NCI-H2029 treated with DMSO at 0.1 percent for 48 hours (cell line): ENCODE results near the gene ZFAND2B.

Experiments used
- DNase-seq: peaks from one replicate; lab custom pipeline; 2025; lab: John Stamatoyannopoulos, UW

Gene ZFAND2B

GRCh38 chr2:219204425-219205164 is 2.0 kb upstream of the ZFAND2B start:
- DNase-seq: no peak

- no peak for DNase-seq
These were observed 1.4 kb upstream of the ZFAND2B start for GRCh38 chr2:219205165-219205538.

DNA sequence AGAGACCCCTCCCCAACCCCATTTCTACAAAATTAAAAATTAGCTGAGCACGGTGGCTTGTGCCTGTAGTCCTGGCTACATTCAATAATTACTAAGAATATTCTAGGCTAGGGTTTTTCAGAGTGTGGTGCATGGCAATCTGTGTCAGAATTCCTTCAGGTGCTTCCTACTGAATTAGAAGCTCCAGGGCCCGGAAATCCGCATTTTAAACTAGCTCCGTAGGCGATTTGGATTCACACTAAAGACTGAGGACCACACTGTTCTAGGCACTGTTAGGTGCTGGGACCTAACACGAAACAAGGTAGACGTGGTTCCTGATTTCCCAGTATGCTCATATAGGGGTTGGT is 628 bp upstream of the ZFAND2B start:
- no peak for DNase-seq

- no peak for DNase-seq
These were observed 727 bp downstream of the ZFAND2B start for GRCh38 chr2:219207134-219207883.

DNA sequence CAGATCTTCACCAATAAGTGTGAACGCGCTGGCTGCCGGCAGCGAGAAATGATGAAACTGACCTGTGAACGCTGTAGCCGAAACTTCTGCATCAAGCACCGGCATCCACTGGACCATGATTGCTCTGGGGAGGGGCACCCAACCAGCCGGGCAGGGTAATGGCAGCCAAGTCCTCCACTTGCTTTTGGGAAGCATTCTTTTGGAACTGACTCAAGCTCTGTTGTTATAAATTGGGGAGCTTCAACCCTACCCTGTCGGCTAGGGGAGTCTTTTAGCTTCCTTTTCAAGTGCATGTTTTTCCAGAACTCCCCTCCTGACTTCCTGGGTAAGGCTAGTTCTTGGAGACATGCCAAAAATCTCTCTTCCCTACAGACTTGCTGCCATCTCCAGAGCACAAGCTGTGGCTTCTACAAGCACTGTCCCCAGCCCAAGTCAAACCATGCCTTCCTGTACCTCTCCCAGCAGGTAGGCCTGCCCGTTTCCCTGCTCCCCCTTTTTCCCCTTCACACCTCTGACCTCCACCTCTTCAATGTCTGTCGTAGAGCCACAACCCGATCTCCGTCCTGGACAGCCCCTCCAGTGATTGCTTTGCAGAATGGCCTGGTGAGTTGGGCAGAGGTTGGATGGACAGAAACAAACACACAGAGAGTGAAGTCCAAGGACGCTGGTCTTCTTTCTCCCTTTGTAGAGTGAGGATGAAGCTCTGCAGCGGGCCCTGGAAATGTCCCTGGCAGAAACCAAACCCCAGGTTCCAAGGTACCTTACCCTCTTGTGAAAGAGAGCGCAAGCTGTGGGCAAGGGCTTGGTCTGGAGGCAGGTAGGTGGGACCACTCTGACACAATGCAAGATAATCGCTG is 1.5 kb downstream of the ZFAND2B start:
- peak; percentile 7 for DNase-seq

- no peak for DNase-seq
These were observed 2.9 kb downstream of the ZFAND2B start for GRCh38 chr2:219209236-219210195.

DNA sequence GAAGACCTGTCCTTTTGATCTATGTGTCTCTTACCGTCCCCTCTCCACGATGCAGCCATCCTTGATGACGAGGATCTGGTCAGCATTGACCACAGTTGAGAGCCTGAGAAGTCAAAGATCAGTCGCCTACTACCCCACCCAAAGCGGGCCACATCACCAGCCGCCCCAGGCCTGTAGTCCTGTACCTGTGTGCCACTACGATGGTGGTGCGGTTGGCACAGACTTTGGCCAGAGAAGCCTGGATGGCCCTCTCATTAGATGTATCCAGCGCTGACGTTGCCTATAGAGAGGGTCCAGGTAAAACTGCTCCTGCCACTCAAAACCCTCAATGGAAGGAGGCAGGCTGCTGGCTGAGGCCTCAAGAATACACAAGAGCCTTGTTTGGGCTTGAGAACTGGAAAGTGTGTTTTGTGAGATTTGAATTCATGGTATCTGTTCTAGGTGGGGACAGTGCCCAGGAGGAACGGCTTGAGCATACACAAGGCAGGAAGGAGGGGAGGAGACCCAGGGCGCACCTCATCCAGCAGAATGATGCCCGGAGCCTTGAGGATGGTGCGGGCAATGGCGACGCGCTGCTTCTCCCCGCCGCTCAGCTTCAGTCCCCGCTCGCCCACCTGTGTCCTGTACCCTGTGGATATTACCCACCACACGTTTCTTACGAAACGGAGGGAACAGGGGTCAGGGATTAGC is 3.8 kb downstream of the ZFAND2B start:
- DNase-seq: no peak

- no peak for DNase-seq
These were observed 4.3 kb downstream of the ZFAND2B start for GRCh38 chr2:219210886-219211362.

- no peak for DNase-seq
These were observed 6.4 kb downstream of the ZFAND2B start for GRCh38 chr2:219213026-219213415.

DNA sequence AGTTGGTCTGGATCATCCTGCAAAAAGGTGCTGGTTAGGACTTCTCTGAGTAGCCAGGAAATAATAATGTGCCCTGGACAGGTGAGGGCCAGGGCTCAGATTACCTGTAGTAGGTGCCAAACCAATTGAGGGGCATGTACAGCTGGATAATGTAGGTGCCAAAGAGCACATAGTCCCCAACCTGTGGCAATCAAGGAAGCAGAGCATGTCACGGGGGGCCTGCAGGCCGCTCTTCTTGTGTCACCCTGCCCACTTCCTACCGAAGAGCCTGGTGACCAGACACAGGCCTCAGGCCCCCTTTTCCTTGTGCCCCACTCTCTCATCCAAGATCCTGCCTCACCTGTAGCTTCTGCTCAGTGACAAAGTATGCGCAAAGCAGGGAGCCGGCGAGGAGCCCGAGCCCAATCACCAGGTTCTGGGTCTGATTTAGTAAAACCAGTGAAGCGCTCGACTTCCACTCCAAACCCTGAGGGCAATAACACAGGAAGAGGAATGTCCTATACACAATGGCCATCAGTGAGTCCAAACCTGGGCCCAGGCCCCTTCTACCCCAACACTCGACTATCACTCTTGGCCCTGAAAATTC is 7.0 kb downstream of the ZFAND2B start:
- peak; percentile 56 for DNase-seq

DNA sequence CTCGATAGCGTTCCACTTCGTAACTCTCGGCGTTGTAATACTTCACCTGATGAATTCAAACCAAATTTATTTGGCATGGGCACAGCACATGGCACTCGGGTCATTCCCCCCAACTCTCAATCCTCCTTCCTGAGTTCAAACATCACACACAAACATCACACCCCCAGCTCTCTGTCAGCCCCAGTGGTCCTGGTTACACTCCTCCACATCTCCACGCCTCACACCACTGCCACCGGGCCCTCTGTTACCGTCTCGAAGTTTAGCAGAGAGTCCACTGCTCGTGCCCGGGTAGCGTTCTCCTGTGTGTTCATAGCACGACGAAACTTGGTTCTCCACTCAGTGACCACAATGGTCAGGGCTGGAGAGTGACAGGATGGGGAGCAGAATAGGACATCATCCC is 7.6 kb downstream of the ZFAND2B start:
- DNase-seq: no peak

- DNase-seq: no peak
These were observed 8.2 kb downstream of the ZFAND2B start for GRCh38 chr2:219214786-219215185.

DNA sequence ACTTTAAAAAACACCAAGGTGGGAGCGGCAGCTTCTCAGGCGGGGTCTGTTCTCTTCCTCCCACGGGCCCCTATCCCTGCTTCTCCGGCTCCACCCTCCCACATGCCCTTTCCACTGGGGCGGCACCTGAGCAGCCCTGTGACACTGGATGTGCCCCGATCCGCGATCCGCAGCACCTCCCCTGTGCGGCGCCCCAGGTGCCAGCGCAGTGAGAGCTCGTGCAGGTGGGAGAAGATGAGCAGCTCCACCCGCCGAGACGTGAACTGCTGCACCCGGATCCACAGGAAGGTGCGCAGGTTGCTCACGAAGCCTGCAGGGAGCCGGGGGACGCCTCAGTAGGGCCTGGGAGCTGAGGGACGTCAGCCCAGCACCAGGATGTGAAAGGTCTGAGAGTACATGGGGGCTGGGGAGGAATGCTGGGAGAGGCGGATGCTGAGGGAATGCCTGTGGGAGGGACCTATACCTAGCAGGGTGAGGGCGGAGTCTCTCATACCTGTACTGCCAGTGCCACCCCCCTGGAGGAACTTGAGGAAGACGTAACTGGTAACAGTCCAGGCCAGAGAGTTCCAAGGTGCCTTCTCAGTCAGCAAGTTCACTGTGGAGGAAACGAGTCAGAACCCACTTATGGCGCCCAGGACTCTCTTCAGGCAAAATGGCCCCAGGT is 9.4 kb downstream of the ZFAND2B start:
- DNase-seq: no peak

GRCh38 chr2:219216535-219216915 is 9.9 kb downstream of the ZFAND2B start:
- no peak for DNase-seq

DNA sequence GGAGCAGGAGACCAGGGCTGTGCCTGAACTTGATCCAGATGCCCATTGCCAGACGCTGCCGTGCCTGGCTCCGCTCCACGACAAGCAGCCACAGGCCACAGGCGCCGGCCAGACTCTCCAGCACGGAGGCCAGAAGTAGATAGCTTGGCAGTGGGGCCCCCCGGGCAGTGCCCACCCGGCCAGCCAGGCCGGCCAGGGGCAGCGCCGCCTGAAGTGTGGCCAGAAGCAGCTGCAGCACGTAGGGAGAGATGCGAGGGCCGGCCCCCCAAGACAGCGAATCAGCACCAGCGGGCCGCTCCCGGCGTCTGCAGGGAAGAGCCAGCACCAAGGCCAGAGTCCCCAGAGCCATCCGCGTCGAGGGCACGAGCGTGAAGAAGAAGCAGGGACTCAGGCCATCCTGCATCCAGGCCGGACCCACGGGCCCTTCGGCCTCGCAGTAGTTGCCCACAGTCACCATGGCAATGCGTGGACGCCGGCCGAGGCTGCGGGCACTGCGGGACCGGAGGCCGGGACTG is 11.7 kb downstream of the ZFAND2B start:
- peak; percentile 62 for DNase-seq

DNA sequence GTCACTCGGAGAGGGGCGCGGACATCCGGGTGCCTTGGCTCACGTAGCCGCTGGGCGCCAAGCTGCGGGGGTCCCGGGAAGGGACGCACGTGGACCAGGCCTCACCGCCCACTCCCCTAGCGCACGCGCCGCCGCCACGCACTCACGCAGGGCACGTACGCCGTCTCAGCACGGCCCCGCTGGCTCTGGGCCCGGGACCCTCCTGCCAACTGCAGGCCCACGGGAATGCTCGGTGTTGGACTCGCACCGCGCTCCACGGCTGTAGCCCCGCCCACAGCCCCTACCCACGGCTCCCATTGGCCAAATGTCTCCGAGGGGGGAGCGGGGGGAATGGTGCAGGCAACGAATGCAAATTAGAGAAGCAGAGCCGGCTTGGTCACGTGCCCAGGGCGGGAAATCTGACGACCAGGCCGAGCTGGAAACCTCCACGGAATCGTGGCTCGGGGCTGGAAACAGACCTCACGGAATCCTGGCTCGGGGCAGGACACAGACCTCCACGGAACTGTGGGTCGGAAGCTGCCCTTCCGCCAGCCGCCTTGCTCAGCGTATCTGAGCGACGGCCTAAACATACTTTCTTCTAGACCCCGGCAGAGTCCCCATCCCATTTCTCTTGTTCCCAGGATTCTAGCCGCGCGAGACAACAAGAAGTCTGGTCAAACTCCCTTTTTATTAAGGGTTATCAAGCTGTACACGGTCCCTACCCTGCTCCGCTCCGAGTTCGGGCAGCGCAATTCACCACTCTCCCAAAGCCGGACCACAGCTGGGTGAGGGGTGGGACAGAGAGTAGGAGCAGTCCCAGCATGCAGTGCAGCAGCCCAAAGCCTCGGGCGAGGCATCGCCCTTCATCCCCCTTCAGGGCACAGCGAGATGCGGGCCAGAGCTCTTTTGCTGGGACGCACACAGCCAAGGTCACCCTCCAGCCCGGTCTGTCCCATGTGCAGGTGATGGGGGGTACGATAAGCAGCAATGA is 12.4 kb downstream of the ZFAND2B start, which contains the start of gene ABCB6:
ABCB6 (minus strand) TSS at position 227 of the 970 bp plus-strand sequence. CDS start 285 bp downstream, outside the sequence.
- DNase-seq: peak; percentile 62

DNA sequence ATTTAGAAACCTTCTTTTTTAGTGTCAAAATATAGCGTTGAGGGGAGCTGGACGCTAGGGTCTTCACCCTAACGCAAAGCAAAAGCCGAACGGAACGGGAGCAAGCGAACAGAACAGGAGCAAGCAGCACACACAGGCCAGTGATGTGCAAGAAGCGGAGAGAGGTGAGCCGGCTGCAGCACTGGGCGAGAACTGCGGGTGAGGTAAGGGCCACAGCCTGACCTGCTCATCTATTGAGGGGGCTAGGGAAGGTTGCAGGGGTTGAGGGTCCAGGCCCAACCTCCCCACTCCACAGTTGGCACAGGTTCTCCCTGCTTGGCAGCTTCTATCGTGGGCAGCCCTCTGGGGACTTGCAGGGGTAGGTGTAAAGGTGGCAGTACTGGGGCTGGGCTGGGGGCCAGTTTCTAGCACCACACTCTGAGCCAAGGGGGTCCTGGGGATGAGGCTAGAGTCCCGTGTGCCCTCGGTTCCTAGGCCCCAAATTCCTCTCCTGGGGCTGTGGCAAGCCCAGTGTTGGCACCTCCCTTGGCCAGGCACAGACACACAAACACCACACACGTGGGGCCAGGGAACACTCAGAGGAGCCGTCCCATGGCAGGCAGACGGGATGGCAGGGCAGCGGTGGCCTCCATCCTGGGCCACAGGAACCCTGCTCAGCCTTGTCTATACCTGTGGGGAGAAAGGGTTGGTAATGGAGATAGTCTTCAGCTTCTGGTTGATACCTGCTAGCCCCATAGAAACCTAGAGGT is 13.4 kb downstream of the ZFAND2B start:
- no peak for DNase-seq
